ENCODE measurements around the gene GATA3. TPM values are rescaled to one million over a fixed set of nuclear protein-coding genes. Genes with fewer than 3 reads are reported as not detected.

GATA3 gene
- total and polyA plus RNA-seq, 2 of the 8 experiments (the other 6 are each of a cell fraction or from before 2014, with no cell fraction given): 0.02 to 0.43 TPM

DNA sequence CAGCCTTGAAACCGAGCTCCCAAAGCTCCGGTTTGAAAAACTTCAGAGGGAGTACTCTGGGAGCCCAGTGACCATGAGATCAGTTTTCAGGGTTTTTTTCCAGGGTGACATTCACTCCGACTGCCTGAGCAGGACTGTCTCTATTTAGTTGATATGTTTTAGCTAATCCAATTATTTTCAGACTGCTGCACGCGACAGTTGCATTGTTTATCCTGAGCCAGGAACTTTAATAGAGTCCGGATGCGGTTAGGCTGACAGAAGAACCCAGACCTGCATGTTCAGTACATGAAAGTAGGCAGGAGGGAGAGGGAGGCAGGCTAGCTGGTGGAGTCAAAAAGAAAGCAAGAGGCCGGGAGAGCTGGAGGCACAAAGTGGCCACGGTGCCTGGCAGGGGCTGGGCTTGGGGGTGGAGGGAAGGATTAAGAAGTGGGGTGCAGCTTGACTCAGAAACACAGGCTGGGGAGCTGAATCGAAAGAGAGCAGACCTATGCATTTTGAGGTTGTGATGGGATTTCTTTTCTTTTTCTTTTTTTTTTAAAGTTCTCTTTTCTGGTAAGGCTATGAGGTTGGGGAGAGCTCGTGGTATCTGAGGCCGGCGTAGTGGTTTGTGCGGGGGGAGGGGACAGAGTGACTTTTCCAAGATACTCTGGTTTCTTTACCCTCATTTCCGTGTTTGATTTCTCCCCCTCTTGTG, 5.7 kb downstream of the GATA3 start:
- Histone ChIP-seq H3K23me2 (ENCODE audit: low read depth, low read length) (peaks cover 17% of the 10 kb centered on the region; the same call in 1 of the 2 replicates), H2AK5ac (ENCODE audit: low read depth, low read length) (no peak overlapping the region), H4K8ac (ENCODE audit: extremely low read depth, insufficient read depth, low read length) (no peak overlapping the region), H2BK20ac (ENCODE audit: low read length) (no peak overlapping the region; the same call in 1 of the 2 replicates), H4K5ac (ENCODE audit: insufficient read length, low read depth, low read length) (no peak overlapping the region), H2BK120ac (replicated peaks; ENCODE audit: low read depth, low read length) (no peak overlapping the region), H3K4me3 (ENCODE audit: extremely low read depth in 1 of 4, insufficient read depth in 2 of 4, low read depth in 3 of 4, low read length in 4 of 4) (peak overlapping the region in 2 of 4 experiments; percentile 13 to 47; a peak in 4 of 8 replicates), H3K27me3 (replicated peaks in 1 of 4; ENCODE audit: control insufficient read depth in 3 of 4, extremely low read depth in 1 of 4, insufficient read depth in 3 of 4, low read length in 3 of 4) (peaks cover 65 to 99% (median 92%) of the 10 kb centered on the region in 4 experiments), H2AFZ (ENCODE audit: low read length) (no peak overlapping the region), H3K14ac (ENCODE audit: insufficient read length) (no peak overlapping the region), H3K9me3 (ENCODE audit: insufficient read depth in 2 of 2, low read depth in 1 of 2, low read length in 1 of 2) (no peaks in the 10 kb centered on the region), H3K36me3 (ENCODE audit: control insufficient read depth in 2 of 4, insufficient read depth in 4 of 4, low read length in 3 of 4) (no peaks in the 10 kb centered on the region), H3K4me2 (ENCODE audit: insufficient read depth in 1 of 2, low read depth in 2 of 2, low read length in 2 of 2) (peak overlapping the region; percentile 63 to 84), H3K56ac (replicated peaks; ENCODE audit: insufficient read length, low read depth, low read length) (no peak overlapping the region), H4K91ac (replicated peaks; ENCODE audit: insufficient read length, low read length) (no peak overlapping the region), H3K79me1 (ENCODE audit: low read depth, low read length) (no peaks in the 10 kb centered on the region), H3K4ac (replicated peaks; ENCODE audit: insufficient read length, low read depth, low read length) (no peak overlapping the region), H3K4me1 (replicated peaks in 1 of 4; ENCODE audit: control insufficient read depth in 3 of 4, insufficient read depth in 4 of 4, low read length in 3 of 4) (peaks cover 36 to 58% (median 42%) of the 10 kb centered on the region in 4 experiments), H4K20me1 (replicated peaks in 1 of 2; ENCODE audit: control insufficient read depth in 1 of 2, insufficient read depth in 2 of 2, low read length in 2 of 2) (peaks cover 6 to 13% of the 10 kb centered on the region in 2 experiments), H3K27ac (ENCODE audit: low read depth, low read length) (no peak overlapping the region), H3K23ac (ENCODE audit: insufficient read length) (no peak overlapping the region), H2BK12ac (ENCODE audit: low read depth, low read length) (peak overlapping the region; percentile 72; the same call in 1 of the 2 replicates), H2BK5ac (ENCODE audit: low read depth, low read length) (no peak overlapping the region), H2BK15ac (ENCODE audit: low read length) (no peak overlapping the region), H3K79me2 (ENCODE audit: control insufficient read depth in 1 of 2, insufficient read depth in 2 of 2, low read length in 2 of 2) (no peaks in the 10 kb centered on the region), H3K9ac (replicated peaks in 1 of 4; ENCODE audit: extremely low read depth in 1 of 4, low read depth in 3 of 4, low read length in 3 of 4) (no peak overlapping the region), H3K18ac (ENCODE audit: extremely low read depth, low read length) (no peak overlapping the region; the same call in 1 of the 2 replicates)
- ChIA-PET CTCF (ENCODE audit: partially characterized antibody) (interaction anchor here (0.6 to 3.0 kb wide), 13 partner anchors 7 to 535 kb away, joined by 3 to 13 read pairs (median 4); no protein-coding TSS in a partner anchor), POLR2A (ENCODE audit: partially characterized antibody) (interaction anchor here (1.5 to 2.1 kb wide), 3 partner anchors 9 to 18 kb away, joined by 3 to 6 read pairs (median 5); no protein-coding TSS in a partner anchor)
- DNase-seq (ENCODE audit: low read depth in 1 of 2, low spot score in 2 of 2): peak in 1 of 2 experiments; percentile 51
- FAIRE-seq: no peak
- 6% methylated on average over 14 of the region's 15 CpGs; no CpG with 5 or more reads in 1 of the 2 experiments for WGBS, 2 experiments (ENCODE audit: extremely low coverage in 1 of 2, insufficient coverage in 1 of 2, insufficient read length in 1 of 2, insufficient replicate concordance in 2 of 2, low coverage in 1 of 2, low lambda C conversion rate in 2 of 2, missing lambda C conversion rate in 1 of 2)
- TF ChIP-seq KDM5A (IDR thresholded peaks at IDR 0.05; ENCODE audit: low read length): no peak
- TF ChIP-seq RNF2 (IDR thresholded peaks at IDR 0.05; ENCODE audit: borderline replicate concordance, low read depth, low read length, missing control alignments, poor library complexity, severe bottlenecking): peak; percentile 91
- TF ChIP-seq YY1 (IDR thresholded peaks at IDR 0.05; ENCODE audit: low read depth, low read length): no peak
- no peak for TF ChIP-seq BACH1 (IDR thresholded peaks at IDR 0.05; ENCODE audit: low read length)
- no peak for TF ChIP-seq EGR1 (IDR thresholded peaks at IDR 0.05; ENCODE audit: borderline replicate concordance, low read depth, low read length)
- no peak for TF ChIP-seq CREB1 (IDR thresholded peaks at IDR 0.05)
- peak; percentile 24 for TF ChIP-seq SUZ12 (IDR thresholded peaks at IDR 0.05; ENCODE audit: low read length)
- no peak for TF ChIP-seq RBBP5 (IDR thresholded peaks at IDR 0.05; ENCODE audit: borderline replicate concordance, low read depth, low read length)
- no peak for TF ChIP-seq HDAC6 (IDR thresholded peaks at IDR 0.05; ENCODE audit: low read depth, low read length)
- no peak for TF ChIP-seq TEAD4 (IDR thresholded peaks at IDR 0.05; ENCODE audit: low read depth, low read length)
- TF ChIP-seq EZH2 (IDR thresholded peaks at IDR 0.05; ENCODE audit: low read depth, low read length, severe bottlenecking): peak; percentile 83
- TF ChIP-seq, protein P1, sequence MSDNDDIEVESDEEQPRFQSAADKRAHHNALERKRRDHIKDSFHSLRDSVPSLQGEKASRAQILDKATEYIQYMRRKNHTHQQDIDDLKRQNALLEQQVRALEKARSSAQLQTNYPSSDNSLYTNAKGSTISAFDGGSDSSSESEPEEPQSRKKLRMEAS (IDR thresholded peaks at IDR 0.05): no peak

Measured in H1 (cell line).